ENCODE measurements around the gene FOXP4.
"Not testable (repeated sequence)": the region's sequence is repeated elsewhere in the genome, so short reads cannot be mapped to it uniquely, and the experiment has no call there.

The FOXP4 gene

GRCh38 chr6:41602422-41602743, 56.2 kb downstream of the FOXP4 start:
- no peak for DNase-seq

GRCh38 chr6:41602864-41603608, 56.9 kb downstream of the FOXP4 start:
- peak; percentile 77 for DNase-seq

- no peak for DNase-seq
Measured at GRCh38 chr6:41604006-41604405, 57.8 kb downstream of the FOXP4 start.

GRCh38 chr6:41605649-41606048, 59.5 kb downstream of the FOXP4 start:
- no peak for DNase-seq

GRCh38 chr6:41607036-41607435, 60.9 kb downstream of the FOXP4 start:
- DNase-seq, result no peak

- DNase-seq, result no peak
Measured at GRCh38 chr6:41607736-41608135, 61.6 kb downstream of the FOXP4 start.

- no peak for DNase-seq
Measured at GRCh38 chr6:41608443-41609151, 62.4 kb downstream of the FOXP4 start.

- DNase-seq, result no peak
Measured at GRCh38 chr6:41614715-41615114, 68.5 kb downstream of the FOXP4 start.

GRCh38 chr6:41615311-41615710, 69.1 kb downstream of the FOXP4 start:
- no peak for DNase-seq

GRCh38 chr6:41618598-41618997, 72.4 kb downstream of the FOXP4 start:
- no peak for DNase-seq

GRCh38 chr6:41619193-41619592, 73.0 kb downstream of the FOXP4 start:
- not testable (repeated sequence) for DNase-seq

GRCh38 chr6:41621367-41621766, 75.2 kb downstream of the FOXP4 start:
- no peak for DNase-seq

GRCh38 chr6:41621802-41622201, 75.6 kb downstream of the FOXP4 start:
- no peak for DNase-seq

- no peak for DNase-seq
Measured at GRCh38 chr6:41622206-41622988, 76.2 kb downstream of the FOXP4 start.

- no peak for DNase-seq
Measured at GRCh38 chr6:41623330-41623729, 77.1 kb downstream of the FOXP4 start.

GRCh38 chr6:41624621-41625380, 78.6 kb downstream of the FOXP4 start:
- DNase-seq, result no peak

- DNase-seq, result no peak
Measured at GRCh38 chr6:41625442-41625841, 79.3 kb downstream of the FOXP4 start.

GRCh38 chr6:41626022-41626421, 79.8 kb downstream of the FOXP4 start:
- no peak for DNase-seq

- no peak for DNase-seq
Measured at GRCh38 chr6:41626917-41627316, 80.7 kb downstream of the FOXP4 start.

- DNase-seq, result no peak
Measured at GRCh38 chr6:41629128-41629527, 82.9 kb downstream of the FOXP4 start.

- DNase-seq, result no peak
Measured at GRCh38 chr6:41630069-41630468, 83.9 kb downstream of the FOXP4 start.

- DNase-seq, result no peak
Measured at GRCh38 chr6:41630946-41631345, 84.8 kb downstream of the FOXP4 start.

GRCh38 chr6:41633056-41633634, 87.0 kb downstream of the FOXP4 start:
- DNase-seq, result no peak

Data from stimulated activated CD4-positive, alpha-beta T cell treated with anti-CD3 and anti-CD28 coated beads, Interleukin-1b, Interleukin-23, amount 100 ng/mL, for 48 hours (primary cell).